IMR-90 (cell line): ENCODE results near the gene AKR7A2. TPM values are rescaled to one million over a fixed set of nuclear protein-coding genes. Genes with fewer than 3 reads are reported as not detected.

Source experiments
- ATAC-seq: fragments of 200-7000 bp; cut with Tn5 transposase; 2 replicates; pipeline ENCODE4 v1.9.1; 2020; ENCODE audit warnings: low read depth, mild to moderate bottlenecking, moderate library complexity
- BruUV-seq: library from RNA; stranded (reverse); fragments of 400-500 nt; replicated peaks from 2 replicates; lab custom pipeline; 2021; lab: Mats Ljungman, UMichigan
- CTCF ChIA-PET: fragments of 300-600 bp; formaldehyde crosslinking; extraction: SDS; loops from one replicate; lab custom pipeline; 2021; ENCODE audit warnings: antibody characterized with exemption; lab: Yijun Ruan, JAX
- POLR2A ChIA-PET: fragments of 300-600 bp; sonication (Branson Sonifier 250); formaldehyde crosslinking; loops from one replicate; lab custom pipeline; 2022; ENCODE audit warnings: antibody characterized with exemption; ENCODE audit not compliant: unreplicated experiment; lab: Charles Lee
- DNase-seq: peaks from one replicate; pipeline ENCODE4 v3.0.0; 2013
- H2AFZ ChIP-seq: replicated peaks from 2 replicates; pipeline ENCODE3; 2013; ENCODE audit warnings: low read length, mild to moderate bottlenecking; ENCODE audit not compliant: poor library complexity
- H2AK5ac ChIP-seq: 2 replicates; pipeline ENCODE4 v1.6.1; 2013; ENCODE audit warnings: low read depth, low read length, inconsistent platforms
- H2AK9ac ChIP-seq: replicated peaks from 2 replicates; pipeline ENCODE3; 2013; ENCODE audit warnings: mild to moderate bottlenecking, low read depth, low read length, moderate library complexity; ENCODE audit not compliant: poor library complexity
- H2BK120ac ChIP-seq: 2 replicates; pipeline ENCODE4 v1.6.1; 2013; ENCODE audit warnings: low read depth, low read length, inconsistent platforms
- H2BK15ac ChIP-seq: 3 replicates; pipeline ENCODE4 v1.6.1; 2013; ENCODE audit warnings: low read depth, low read length, inconsistent platforms
- H2BK20ac ChIP-seq: 2 replicates; pipeline ENCODE4 v1.6.1; 2013; ENCODE audit warnings: low read depth, mild to moderate bottlenecking, inconsistent platforms, low read length, moderate library complexity
- H2BK5ac ChIP-seq: 2 replicates; pipeline ENCODE4 v1.6.1; 2013; ENCODE audit warnings: mild to moderate bottlenecking, low read depth, low read length, inconsistent platforms; ENCODE audit not compliant: poor library complexity, severe bottlenecking
- H3K14ac ChIP-seq: replicated peaks from 2 replicates; pipeline ENCODE4 v1.6.1; 2013; ENCODE audit warnings: low read depth, low read length, inconsistent platforms
- H3K18ac ChIP-seq: 2 replicates; pipeline ENCODE4 v1.6.1; 2013; ENCODE audit warnings: low read depth, low read length, control low read depth
- H3K23ac ChIP-seq: 2 replicates; pipeline ENCODE4 v1.6.1; 2013; ENCODE audit warnings: low read depth, low read length, inconsistent platforms
- H3K27ac ChIP-seq: 2 replicates; pipeline ENCODE4 v1.5.1; 2013; ENCODE audit warnings: mild to moderate bottlenecking, control low read depth, low read length; ENCODE audit not compliant: insufficient read depth
- H3K27me3 ChIP-seq: 2 replicates; pipeline ENCODE4 v1.6.1; 2013; ENCODE audit warnings: low read length; ENCODE audit not compliant: control insufficient read depth, insufficient read depth
- H3K36me3 ChIP-seq: 2 replicates; pipeline ENCODE4 v1.6.1; 2013; ENCODE audit warnings: low read length, mixed read lengths; ENCODE audit not compliant: control insufficient read depth, insufficient read depth
- H3K4ac ChIP-seq: 2 replicates; pipeline ENCODE4 v1.6.1; 2013; ENCODE audit warnings: low read depth, low read length, inconsistent platforms
- H3K4me1 ChIP-seq: 2 replicates; pipeline ENCODE4 v1.6.1; 2013; ENCODE audit warnings: low read length, mixed read lengths; ENCODE audit not compliant: control insufficient read depth, insufficient read depth
- H3K4me2 ChIP-seq: 2 replicates; pipeline ENCODE4 v1.6.1; 2013; ENCODE audit warnings: low read depth, mild to moderate bottlenecking, control low read depth, low read length, moderate library complexity
- H3K4me3 ChIP-seq: 2 replicates; pipeline ENCODE4 v1.5.1; 2013; ENCODE audit warnings: low read depth, mild to moderate bottlenecking, control low read depth, low read length, moderate library complexity; ENCODE audit not compliant: insufficient read depth
- H3K56ac ChIP-seq: 2 replicates; pipeline ENCODE4 v1.6.1; 2013; ENCODE audit warnings: low read length, inconsistent platforms; ENCODE audit not compliant: insufficient read depth; ENCODE audit errors: extremely low read depth
- H3K79me1 ChIP-seq, 2 experiments: 2 replicates each; pipeline ENCODE4 v1.6.1; 2013; ENCODE audit warnings: low read length in 2 of 2, inconsistent platforms in 1 of 2, low read depth in 1 of 2
- H3K9ac ChIP-seq: 2 replicates; pipeline ENCODE4 v1.6.1; 2013; ENCODE audit warnings: low read depth, low read length, control low read depth
- H3K9me1 ChIP-seq: 2 replicates; pipeline ENCODE4 v1.6.1; 2013; ENCODE audit warnings: low read length, inconsistent platforms; ENCODE audit not compliant: insufficient read depth
- H3K9me3 ChIP-seq: 2 replicates; pipeline ENCODE4 v1.6.1; 2013; ENCODE audit warnings: low read length; ENCODE audit not compliant: control insufficient read depth, insufficient read depth
- H4K20me1 ChIP-seq: 2 replicates; pipeline ENCODE4 v1.6.1; 2013; ENCODE audit warnings: low read length, inconsistent platforms; ENCODE audit not compliant: insufficient read depth
- H4K5ac ChIP-seq: 2 replicates; pipeline ENCODE4 v1.6.1; 2013; ENCODE audit warnings: mild to moderate bottlenecking, low read depth, low read length, control low read depth
- H4K8ac ChIP-seq, 2 experiments: 2 replicates each; pipeline ENCODE4 v1.6.1; 2013; ENCODE audit warnings: low read depth in 2 of 2, low read length in 2 of 2, control low read depth in 1 of 2, inconsistent platforms in 1 of 2
- H4K91ac ChIP-seq: 2 replicates; pipeline ENCODE4 v1.6.1; 2013; ENCODE audit warnings: low read depth, low read length, inconsistent platforms; ENCODE audit not compliant: insufficient read depth
- BHLHE40 ChIP-seq: fragments of 150-350 bp; IDR thresholded peaks from 2 replicates; pipeline ENCODE4 v1.6.1; 2016; ENCODE audit warnings: mild to moderate bottlenecking, low read depth, low read length
- CEBPB ChIP-seq: IDR thresholded peaks from 2 replicates; pipeline ENCODE4 v1.6.1; 2012; ENCODE audit warnings: low read depth, low read length, improper control_type of control experiment
- CHD1 ChIP-seq: IDR thresholded peaks from 2 replicates; pipeline ENCODE4 v1.6.1; 2012; ENCODE audit warnings: low read depth, low read length, improper control_type of control experiment
- FOS ChIP-seq: fragments of 150-350 bp; IDR thresholded peaks from 2 replicates; pipeline ENCODE4 v1.6.1; 2016; ENCODE audit warnings: low read depth, low read length
- MAFK ChIP-seq: IDR thresholded peaks from 2 replicates; pipeline ENCODE4 v1.6.1; 2012; ENCODE audit warnings: low read depth, low read length, improper control_type of control experiment
- MAZ ChIP-seq: IDR thresholded peaks from 2 replicates; pipeline ENCODE4 v1.6.1; 2012; ENCODE audit warnings: low read depth, mild to moderate bottlenecking, low read length, improper control_type of control experiment, moderate library complexity, borderline replicate concordance
- MXI1 ChIP-seq: IDR thresholded peaks from 2 replicates; pipeline ENCODE4 v1.6.1; 2012; ENCODE audit warnings: low read depth, mild to moderate bottlenecking, low read length, moderate library complexity, borderline replicate concordance
- NFE2L2 ChIP-seq: fragments of 150-350 bp; IDR thresholded peaks from 2 replicates; pipeline ENCODE4 v1.6.1; 2016; ENCODE audit warnings: low read depth, mild to moderate bottlenecking, low read length
- POLR2A ChIP-seq: IDR thresholded peaks from 2 replicates; pipeline ENCODE4 v1.6.1; 2012; ENCODE audit warnings: mild to moderate bottlenecking, low read depth, low read length
- RAD21 ChIP-seq: IDR thresholded peaks from 2 replicates; pipeline ENCODE4 v1.6.1; 2012; ENCODE audit warnings: low read length, improper control_type of control experiment
- RCOR1 ChIP-seq: IDR thresholded peaks from 2 replicates; pipeline ENCODE4 v1.6.1; 2012; ENCODE audit warnings: mild to moderate bottlenecking, low read length, improper control_type of control experiment; ENCODE audit not compliant: insufficient replicate concordance
- RFX5 ChIP-seq: IDR thresholded peaks from 2 replicates; pipeline ENCODE4 v1.8.0; 2012; ENCODE audit warnings: low read depth, mild to moderate bottlenecking, low read length, moderate library complexity
- SMC3 ChIP-seq: fragments of 150-350 bp; IDR thresholded peaks from 2 replicates; pipeline ENCODE4 v1.6.1; 2016; ENCODE audit warnings: low read depth, mild to moderate bottlenecking, antibody characterized with exemption, low read length, moderate library complexity
- WGBS, 2 experiments: methylation state at CpG; one replicate each; pipeline versions ENCODE4 v1.1.5 to v1.1.7; 2013; ENCODE audit warnings: missing lambda C conversion rate in 2 of 2; ENCODE audit not compliant: insufficient read length in 1 of 2; ENCODE audit errors: extremely low coverage in 2 of 2; 5-methylcytosine and 5-hydroxymethylcytosine counted together
- dilution Hi-C: fragments of 300-500 bp; cut with HindIII; formaldehyde crosslinking; loops from one replicate; pipeline ENCODE4 v1.14.3; 2018; ENCODE audit warnings: low sequenced_read_pairs; ENCODE audit not compliant: unreplicated experiment
- in situ Hi-C: fragments of 300-500 bp; cut with MboI; formaldehyde crosslinking; loops from 3 replicates; pipeline ENCODE4 v1.14.3; 2019; ENCODE audit warnings: low sequenced_read_pairs, inconsistent platforms, mixed read lengths
- intact Hi-C: fragments of 100-400 bp; cut with micrococcal nuclease; formaldehyde crosslinking; loops from 2 replicates; pipeline ENCODE4 v1.10.0; 2022
- polyA plus RNA-seq, 3 experiments: library from polyadenylated mRNA; depleted of rRNA; stranded (reverse); fragments of >200 nt; gene quantifications; 2 replicates each; pipeline ENCODE4 v1.2.3, GENCODE V29; 2012; ENCODE audit warnings: low replicate concordance in 1 of 3
- total RNA-seq: library from RNA; depleted of rRNA; stranded (reverse); fragments of >200 nt; gene quantifications from 2 replicates; pipeline ENCODE4 v1.2.3, GENCODE V29; 2012
- TF ChIP-seq, protein P1 (sequence below): conservative IDR thresholded peaks from 2 replicates; pipeline ENCODE4 v1.5.1; 2012; ENCODE audit warnings: mild to moderate bottlenecking, low read depth, low read length, improper control_type of control experiment
- TF ChIP-seq, protein P2 (sequence below): fragments of 150-350 bp; IDR thresholded peaks from 2 replicates; pipeline ENCODE4 v1.6.1; 2016; ENCODE audit warnings: low read depth, mild to moderate bottlenecking, low read length, moderate library complexity, borderline replicate concordance
- TF ChIP-seq, protein P3 (sequence below): fragments of 150-350 bp; IDR thresholded peaks from 2 replicates; pipeline ENCODE4 v1.6.1; 2017; ENCODE audit warnings: mild to moderate bottlenecking, antibody characterized with exemption, low read length, low read depth

Gene AKR7A2
- total and polyA plus RNA-seq, 2 of the 4 experiments (the other 2 are of a cell fraction) = 55.8 to 60.2 TPM

DNA sequence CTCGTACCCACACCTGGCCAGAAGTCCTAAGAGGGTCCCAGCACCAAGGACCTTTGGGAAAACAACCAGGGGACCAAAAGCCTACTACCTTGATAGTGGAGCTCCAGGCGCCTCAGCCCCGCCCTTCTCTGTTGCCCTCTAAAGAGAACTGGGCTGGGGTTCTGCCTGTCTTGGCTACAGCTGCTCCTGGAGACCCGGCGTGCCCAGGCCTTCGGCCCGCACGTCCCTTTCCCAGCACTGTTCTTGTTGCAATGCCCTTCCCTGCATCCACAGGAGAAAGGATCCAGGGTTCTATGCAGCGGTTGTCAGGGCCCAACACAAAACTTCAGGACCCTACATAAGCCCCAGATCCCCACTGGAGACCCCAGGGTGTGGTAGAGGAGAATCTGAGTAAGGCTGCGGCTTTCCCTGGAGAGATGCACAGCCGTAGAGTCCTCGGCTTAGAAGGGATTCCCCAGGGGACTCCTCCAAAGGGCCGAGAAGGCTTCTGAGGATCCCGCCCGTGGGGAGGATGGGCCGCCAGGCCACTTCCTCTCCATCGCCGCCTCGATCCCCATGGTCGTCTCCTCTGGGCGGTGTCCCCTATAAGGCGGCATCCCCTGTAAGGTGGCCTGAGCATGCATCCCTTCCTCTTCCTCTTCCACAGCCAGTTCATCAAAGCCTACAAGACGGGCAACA lies 12.2 kb upstream of the AKR7A2 start:
- ATAC-seq (no peak), DNase-seq (no peak)
- Histone ChIP-seq H4K91ac (no peak overlapping the region), H3K23ac (no peak overlapping the region), H3K9me1 (peaks cover 6% of the 10 kb centered on the region; the same call in 1 of the 2 replicates), H4K20me1 (no peaks in the 10 kb centered on the region; the same call in none of the 2 replicates), H3K18ac (no peak overlapping the region), H3K56ac (no peak overlapping the region), H3K4me1 (no peaks in the 10 kb centered on the region), H4K5ac (no peak overlapping the region), H3K27me3 (no peaks in the 10 kb centered on the region), H2BK5ac (no peak overlapping the region), H3K27ac (no peak overlapping the region), H3K36me3 (peaks cover 57% of the 10 kb centered on the region), H3K4me2 (no peak overlapping the region), H3K4ac (no peak overlapping the region), H2BK120ac (no peak overlapping the region), H2AFZ (no peak overlapping the region), H2BK20ac (no peak overlapping the region), H3K4me3 (no peak overlapping the region), H3K14ac (no peak overlapping the region), H4K8ac (no peak overlapping the region), H2BK15ac (no peak overlapping the region), H2AK9ac (no peak overlapping the region), H3K9me3 (no peaks in the 10 kb centered on the region), H3K79me1 (peaks cover 9 to 21% of the 10 kb centered on the region in 2 experiments), H3K9ac (no peak overlapping the region), H2AK5ac (no peak overlapping the region)
- TF ChIP-seq MAZ (no peak), BHLHE40 (no peak), NFE2L2 (no peak), MXI1 (no peak), RAD21 (no peak), POLR2A (no peak), MAFK (no peak), SMC3 (no peak), CEBPB (no peak), FOS (no peak), CHD1 (no peak), RCOR1 (no peak), RFX5 (no peak)
- TF ChIP-seq, protein P1, sequence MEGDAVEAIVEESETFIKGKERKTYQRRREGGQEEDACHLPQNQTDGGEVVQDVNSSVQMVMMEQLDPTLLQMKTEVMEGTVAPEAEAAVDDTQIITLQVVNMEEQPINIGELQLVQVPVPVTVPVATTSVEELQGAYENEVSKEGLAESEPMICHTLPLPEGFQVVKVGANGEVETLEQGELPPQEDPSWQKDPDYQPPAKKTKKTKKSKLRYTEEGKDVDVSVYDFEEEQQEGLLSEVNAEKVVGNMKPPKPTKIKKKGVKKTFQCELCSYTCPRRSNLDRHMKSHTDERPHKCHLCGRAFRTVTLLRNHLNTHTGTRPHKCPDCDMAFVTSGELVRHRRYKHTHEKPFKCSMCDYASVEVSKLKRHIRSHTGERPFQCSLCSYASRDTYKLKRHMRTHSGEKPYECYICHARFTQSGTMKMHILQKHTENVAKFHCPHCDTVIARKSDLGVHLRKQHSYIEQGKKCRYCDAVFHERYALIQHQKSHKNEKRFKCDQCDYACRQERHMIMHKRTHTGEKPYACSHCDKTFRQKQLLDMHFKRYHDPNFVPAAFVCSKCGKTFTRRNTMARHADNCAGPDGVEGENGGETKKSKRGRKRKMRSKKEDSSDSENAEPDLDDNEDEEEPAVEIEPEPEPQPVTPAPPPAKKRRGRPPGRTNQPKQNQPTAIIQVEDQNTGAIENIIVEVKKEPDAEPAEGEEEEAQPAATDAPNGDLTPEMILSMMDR = no peak
- TF ChIP-seq, protein P2, sequence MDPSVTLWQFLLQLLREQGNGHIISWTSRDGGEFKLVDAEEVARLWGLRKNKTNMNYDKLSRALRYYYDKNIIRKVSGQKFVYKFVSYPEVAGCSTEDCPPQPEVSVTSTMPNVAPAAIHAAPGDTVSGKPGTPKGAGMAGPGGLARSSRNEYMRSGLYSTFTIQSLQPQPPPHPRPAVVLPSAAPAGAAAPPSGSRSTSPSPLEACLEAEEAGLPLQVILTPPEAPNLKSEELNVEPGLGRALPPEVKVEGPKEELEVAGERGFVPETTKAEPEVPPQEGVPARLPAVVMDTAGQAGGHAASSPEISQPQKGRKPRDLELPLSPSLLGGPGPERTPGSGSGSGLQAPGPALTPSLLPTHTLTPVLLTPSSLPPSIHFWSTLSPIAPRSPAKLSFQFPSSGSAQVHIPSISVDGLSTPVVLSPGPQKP = no peak
- TF ChIP-seq, protein P3, sequence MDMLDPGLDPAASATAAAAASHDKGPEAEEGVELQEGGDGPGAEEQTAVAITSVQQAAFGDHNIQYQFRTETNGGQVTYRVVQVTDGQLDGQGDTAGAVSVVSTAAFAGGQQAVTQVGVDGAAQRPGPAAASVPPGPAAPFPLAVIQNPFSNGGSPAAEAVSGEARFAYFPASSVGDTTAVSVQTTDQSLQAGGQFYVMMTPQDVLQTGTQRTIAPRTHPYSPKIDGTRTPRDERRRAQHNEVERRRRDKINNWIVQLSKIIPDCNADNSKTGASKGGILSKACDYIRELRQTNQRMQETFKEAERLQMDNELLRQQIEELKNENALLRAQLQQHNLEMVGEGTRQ = no peak
- WGBS, 2 experiments = 95% methylated on average over 10 of the region's 23 CpGs; no CpG with 5 or more reads in 1 of the 2 experiments
- in situ Hi-C loops = no loop called here
- POLR2A ChIA-PET = no interaction called here
- intact Hi-C loops = no loop called here
- dilution Hi-C loops = no loop called here
- CTCF ChIA-PET = no interaction called here
- BruUV-seq = no TSS peak
